Coronary artery (tissue), 2 donors: ENCODE results near the gene CCR8.
"Not testable (repeated sequence)": the region's sequence is repeated elsewhere in the genome, so short reads cannot be mapped to it uniquely, and the experiment has no call there.

Source experiments
- DNase-seq: peaks from one replicate; pipeline ENCODE4 v3.0.0-alpha.2; 2017; ENCODE audit warnings: low spot score
- H3K27ac ChIP-seq, 2 donors: fragments of 200-600 bp; sonication (generic); one replicate each; pipeline ENCODE4 v1.5.1; 2016 to 2019
- H3K4me3 ChIP-seq: fragments of 200-600 bp; sonication (generic); 2 replicates; pipeline ENCODE4 v1.5.1; 2016; ENCODE audit warnings: mild to moderate bottlenecking, moderate library complexity
- CTCF ChIP-seq: fragments of 200-600 bp; sonication (generic); IDR thresholded peaks from one replicate; pipeline ENCODE4 v1.5.1; 2019; ENCODE audit warnings: antibody characterized with exemption

CCR8 gene

GRCh38 chr3:39313289-39313688 lies 16.2 kb upstream of the CCR8 start:
- Histone ChIP-seq H3K27ac (no peak overlapping the region), H3K4me3 (no peak overlapping the region)
- DNase-seq = no peak
- TF ChIP-seq CTCF = no peak

- Histone ChIP-seq H3K27ac (no peak overlapping the region), H3K4me3 (no peak overlapping the region)
- TF ChIP-seq CTCF = no peak
- no peak for DNase-seq
Observed at GRCh38 chr3:39315420-39315819, 14.1 kb upstream of the CCR8 start.

GRCh38 chr3:39317571-39318169 lies 11.8 kb upstream of the CCR8 start:
- H3K27ac ChIP-seq = no peak overlapping the region
- TF ChIP-seq CTCF = no peak
- H3K4me3 ChIP-seq = no peak overlapping the region
- DNase-seq = no peak

GRCh38 chr3:39318301-39318700 lies 11.2 kb upstream of the CCR8 start:
- Histone ChIP-seq H3K27ac (no peak overlapping the region), H3K4me3 (no peak overlapping the region)
- TF ChIP-seq CTCF = no peak
- DNase-seq = no peak

GRCh38 chr3:39319249-39319648 lies 10.3 kb upstream of the CCR8 start:
- TF ChIP-seq CTCF = no peak
- DNase-seq = no peak
- Histone ChIP-seq H3K27ac (no peak overlapping the region), H3K4me3 (no peak overlapping the region)

- H3K4me3 ChIP-seq, DNase-seq, H3K27ac ChIP-seq: not testable (repeated sequence)
Observed at GRCh38 chr3:39321574-39321983, 7.9 kb upstream of the CCR8 start.

- not testable (repeated sequence) for DNase-seq, H3K27ac ChIP-seq, H3K4me3 ChIP-seq
Observed at GRCh38 chr3:39322209-39322715, 7.2 kb upstream of the CCR8 start.

- H3K27ac ChIP-seq = no peak overlapping the region
- DNase-seq = no peak
- H3K4me3 ChIP-seq = no peak overlapping the region
- no peak for TF ChIP-seq CTCF
Observed at GRCh38 chr3:39322936-39323335, 6.6 kb upstream of the CCR8 start.
